ENCODE measurements around the gene PINK1.
A peak's percentile ranks its signal among the peaks of the same experiment; 100 is the strongest.
"Not testable (repeated sequence)": the region's sequence is repeated elsewhere in the genome, so short reads cannot be mapped to it uniquely, and the experiment has no call there.

PINK1 gene

DNA sequence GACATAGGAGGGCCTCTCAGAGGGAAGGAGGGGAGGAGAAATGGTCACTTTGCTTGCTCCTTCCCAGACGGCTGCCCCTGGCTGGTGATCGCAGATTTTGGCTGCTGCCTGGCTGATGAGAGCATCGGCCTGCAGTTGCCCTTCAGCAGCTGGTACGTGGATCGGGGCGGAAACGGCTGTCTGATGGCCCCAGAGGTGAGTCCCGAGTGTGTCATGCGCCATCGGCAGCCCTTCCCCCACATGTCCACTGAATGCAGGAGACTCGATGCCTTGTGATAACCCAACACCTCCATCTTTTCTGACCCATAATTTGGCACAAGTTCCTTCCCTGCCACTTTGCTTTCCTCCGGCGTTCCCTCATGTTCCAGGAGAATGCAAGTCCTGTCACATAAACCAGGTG, 15.2 kb downstream of the PINK1 start:
- no peak for DNase-seq

DNA sequence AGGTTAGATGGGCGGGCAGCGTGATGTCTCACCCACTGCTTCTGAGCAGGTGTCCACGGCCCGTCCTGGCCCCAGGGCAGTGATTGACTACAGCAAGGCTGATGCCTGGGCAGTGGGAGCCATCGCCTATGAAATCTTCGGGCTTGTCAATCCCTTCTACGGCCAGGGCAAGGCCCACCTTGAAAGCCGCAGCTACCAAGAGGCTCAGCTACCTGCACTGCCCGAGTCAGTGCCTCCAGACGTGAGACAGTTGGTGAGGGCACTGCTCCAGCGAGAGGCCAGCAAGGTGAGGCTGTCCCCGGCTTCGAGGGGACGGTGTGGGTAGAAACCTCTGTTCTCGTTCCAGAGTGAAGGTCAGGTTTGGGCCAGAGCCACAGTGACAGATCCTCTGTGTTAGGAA, 15.7 kb downstream of the PINK1 start:
- DNase-seq: no peak

DNA sequence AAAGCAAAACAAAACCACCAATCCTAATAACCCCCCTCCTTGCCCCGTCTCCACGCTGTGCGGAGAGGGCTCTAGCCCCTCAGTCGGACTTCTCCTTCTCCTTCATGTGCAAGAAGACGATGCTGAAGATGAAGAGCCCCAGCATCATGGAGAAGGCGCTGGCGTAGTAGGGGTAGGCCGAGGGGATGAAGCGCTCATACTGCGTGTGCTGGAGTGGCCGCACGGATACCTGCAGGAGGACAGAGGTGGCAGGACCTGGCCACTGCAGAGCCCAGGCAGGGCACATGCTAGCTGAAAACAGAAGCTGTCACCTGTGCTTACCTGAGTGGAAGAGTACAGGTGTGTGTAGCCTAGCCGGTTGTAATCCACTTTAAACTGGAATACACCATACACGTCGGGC, 19.0 kb downstream of the PINK1 start:
- no peak for DNase-seq

DNA sequence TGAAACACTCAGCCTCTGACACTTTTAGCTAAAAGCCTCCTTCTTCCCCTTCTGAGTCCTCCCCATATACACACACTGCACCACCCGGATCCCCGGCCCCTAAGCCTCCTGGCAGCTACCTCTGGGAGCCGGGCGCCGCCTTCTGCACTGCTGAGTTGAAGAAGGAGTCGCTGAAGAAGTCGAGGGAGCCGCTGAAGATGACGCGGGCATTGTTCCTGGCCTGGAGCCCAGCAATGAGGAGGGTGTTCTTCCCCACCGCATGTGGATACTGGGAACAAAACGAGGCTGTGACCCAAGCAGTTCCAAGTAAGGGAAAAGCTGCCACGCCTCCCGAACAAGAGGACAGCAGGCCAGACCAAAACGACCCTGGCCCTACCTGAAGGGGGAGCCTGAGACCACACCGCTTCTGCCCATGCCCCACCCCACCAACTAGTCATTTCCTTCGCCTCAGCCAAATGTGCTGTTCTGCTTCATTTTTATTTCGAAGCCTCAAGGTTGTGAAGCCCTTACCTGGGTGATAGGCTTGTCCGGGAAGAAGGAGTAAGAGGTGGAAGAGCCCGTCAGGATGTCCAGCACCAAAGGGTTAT, 20.9 kb downstream of the PINK1 start:
- DNase-seq: no peak

DNA sequence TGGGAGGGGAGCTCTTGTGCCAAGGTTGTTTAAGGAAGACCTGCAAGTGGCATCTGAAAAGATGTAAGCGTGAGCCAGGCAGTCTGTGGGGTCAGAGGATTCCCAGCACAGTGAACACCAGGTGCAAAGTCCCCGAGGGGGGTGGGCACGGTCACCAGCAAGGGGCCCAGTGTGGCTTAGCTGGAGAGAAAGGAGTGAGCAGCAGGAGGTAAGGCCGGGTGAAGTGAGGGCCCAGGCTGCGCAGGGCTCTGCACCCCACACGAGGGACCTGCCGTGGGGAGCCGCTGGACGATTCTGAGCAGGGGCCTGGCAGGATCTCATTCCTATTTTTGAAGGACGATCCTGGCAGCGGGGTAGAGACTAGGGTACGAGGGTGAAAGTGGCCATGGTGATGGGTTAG, 23.8 kb downstream of the PINK1 start:
- no peak for DNase-seq

DNA sequence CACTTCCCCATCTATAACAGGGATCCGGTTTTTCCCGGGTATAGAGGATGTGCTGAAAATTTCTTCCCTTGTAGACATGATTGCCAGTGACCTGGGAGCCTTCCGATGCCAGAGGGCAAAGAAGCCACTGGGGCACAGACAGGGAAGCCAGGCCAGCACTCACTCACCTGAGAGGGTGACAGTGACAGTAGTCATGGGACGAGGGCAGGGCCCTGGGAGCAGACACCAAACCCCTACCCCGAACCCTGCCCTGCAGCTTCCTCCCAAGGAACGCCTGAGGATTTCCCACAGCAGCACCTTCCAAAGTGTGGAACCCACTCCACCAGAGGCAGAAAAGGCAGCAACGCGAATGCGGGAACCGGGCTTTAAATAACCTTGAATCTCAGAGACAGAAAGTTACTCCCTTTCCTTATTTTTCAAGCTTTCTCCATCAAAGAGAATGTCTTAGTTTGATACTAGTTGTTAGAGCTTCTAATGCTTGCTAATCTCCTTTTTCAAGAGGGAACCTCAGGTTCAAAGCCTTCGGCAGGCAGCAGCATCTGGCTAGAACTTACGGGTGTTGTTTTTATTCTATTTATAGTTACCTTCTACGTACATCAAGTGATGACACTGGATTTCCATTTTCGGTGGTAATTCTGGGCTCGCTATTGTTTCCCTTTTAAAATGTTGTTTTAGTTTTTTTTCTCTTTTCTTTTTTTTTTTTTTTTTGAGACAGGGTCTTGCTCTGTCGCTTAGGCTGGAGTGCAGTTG, 25.1 kb downstream of the PINK1 start:
- DNase-seq: no peak

DNA sequence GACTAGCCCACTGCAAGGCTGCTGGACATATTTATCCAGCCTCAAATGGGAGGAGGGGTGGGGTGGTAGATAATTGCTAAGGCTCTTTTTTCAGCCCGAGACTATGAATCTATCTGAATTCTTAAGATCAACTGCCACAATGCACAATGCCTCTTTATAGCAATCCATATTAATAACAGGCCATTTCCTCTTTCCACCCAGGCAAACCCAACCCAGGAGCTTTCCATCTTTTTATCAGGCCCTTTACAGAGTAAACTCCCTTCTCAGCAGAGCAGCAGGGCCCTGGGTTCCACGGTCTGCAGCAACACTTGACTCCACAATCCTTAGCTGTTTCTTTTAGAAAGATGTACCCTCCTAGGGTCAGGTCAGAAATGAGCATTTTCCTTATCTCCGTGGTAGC, 27.1 kb downstream of the PINK1 start:
- DNase-seq: peak; percentile 25

DNA sequence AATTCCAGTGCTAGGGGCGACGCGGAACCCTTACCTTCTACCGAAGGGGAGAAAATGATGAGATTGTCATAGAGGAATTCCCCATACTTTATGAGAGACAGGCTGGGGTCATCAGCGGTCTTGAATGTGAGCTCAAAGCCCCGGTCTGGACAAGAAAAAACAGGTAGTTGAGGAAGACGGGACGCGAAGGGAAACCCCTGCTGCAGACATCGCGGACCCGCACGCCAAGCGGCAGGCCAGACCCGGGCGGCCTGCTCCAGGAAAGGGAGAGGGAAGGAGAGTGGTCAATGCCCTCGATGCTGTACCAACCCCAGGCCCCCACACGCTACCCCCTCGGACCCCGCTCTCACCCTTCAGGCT, 27.6 kb downstream of the PINK1 start:
- DNase-seq: no peak

DNA sequence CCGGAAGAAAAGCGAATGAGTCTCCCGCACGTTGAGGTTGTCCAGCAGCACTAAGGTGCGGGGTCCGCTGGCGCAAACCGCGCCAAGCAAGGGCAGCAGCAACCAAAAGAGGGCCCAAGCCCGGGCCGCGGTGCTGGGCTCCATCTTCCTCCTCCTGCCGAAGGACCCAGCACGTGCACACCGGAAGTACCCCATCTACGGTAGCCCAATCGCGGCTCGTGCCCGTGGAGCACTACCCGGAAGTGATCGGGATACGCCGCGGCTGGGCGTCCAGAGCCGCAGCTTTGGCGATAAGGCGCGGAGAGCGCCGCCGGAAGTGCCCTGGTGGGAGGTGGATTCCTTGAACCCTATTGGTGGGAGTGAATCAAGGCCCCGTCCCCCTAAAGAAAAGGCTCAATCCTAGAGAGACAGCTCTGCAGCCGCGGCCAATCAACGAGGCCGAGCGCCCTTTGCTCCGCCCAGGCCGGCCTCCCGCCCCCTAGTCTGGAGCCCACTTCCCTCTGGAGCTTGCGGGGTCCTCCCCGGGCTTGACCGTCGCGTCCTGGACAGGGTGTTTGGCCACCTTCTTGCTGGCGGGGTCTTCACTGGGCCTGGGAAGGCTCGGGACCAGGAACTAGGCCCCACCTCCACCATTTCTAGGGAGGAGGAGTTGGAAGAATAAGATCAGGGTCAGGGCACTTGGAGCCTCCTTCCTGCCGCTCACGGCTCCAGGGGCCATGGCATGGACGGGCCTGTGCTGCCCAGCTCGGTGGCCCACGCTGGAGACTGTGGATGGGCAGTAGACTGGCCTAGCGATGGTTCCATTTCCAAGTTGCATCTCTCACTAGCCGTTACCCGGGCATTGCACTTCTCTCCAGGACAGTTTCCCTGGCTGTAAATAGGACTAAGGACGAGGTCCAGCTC, 28.2 kb downstream of the PINK1 start, which contains the start of gene DDOST:
Gene DDOST (minus strand): TSS at position 163 of the 903 bp plus-strand sequence. CDS start 19 bp downstream, at position 144.
- peak; percentile 98 for DNase-seq

DNA sequence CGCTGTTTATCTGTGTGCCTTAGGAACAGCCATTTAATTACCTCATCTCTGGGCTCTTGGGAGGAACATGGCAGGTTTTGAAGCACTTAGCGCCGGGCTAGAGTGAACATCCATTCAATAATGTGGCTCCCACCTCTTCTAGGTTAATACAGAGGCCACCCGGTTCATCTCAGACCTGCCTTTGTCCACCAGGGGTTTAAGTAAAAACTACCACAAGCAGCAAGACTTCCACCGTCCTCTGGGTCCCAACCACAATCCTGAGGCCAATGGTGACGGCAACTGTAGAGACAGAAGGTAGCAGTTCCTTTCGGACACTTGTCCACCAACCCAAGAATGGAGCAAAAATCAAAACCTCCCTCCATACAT, 28.8 kb downstream of the PINK1 start:
- no peak for DNase-seq

DNA sequence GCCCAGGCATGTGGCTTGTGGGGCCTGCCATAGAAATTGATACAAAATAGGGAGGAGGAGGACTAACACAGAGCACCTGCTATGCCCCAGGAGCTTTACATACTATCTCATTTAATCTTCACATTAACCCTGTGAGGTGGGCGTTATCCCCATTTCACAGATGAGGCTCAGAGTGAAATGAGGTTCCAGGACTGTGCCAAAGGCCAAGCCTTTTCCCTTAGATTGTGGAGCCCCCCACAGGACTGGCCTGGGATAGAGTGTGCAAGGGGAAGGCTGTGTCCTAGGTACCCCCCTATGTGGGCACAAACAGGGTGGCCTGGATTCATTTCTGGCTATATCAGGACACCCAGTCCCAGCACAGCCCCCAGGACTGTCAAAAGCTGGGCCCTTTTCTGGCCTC, 30.1 kb downstream of the PINK1 start:
- peak; percentile 34 for DNase-seq

DNA sequence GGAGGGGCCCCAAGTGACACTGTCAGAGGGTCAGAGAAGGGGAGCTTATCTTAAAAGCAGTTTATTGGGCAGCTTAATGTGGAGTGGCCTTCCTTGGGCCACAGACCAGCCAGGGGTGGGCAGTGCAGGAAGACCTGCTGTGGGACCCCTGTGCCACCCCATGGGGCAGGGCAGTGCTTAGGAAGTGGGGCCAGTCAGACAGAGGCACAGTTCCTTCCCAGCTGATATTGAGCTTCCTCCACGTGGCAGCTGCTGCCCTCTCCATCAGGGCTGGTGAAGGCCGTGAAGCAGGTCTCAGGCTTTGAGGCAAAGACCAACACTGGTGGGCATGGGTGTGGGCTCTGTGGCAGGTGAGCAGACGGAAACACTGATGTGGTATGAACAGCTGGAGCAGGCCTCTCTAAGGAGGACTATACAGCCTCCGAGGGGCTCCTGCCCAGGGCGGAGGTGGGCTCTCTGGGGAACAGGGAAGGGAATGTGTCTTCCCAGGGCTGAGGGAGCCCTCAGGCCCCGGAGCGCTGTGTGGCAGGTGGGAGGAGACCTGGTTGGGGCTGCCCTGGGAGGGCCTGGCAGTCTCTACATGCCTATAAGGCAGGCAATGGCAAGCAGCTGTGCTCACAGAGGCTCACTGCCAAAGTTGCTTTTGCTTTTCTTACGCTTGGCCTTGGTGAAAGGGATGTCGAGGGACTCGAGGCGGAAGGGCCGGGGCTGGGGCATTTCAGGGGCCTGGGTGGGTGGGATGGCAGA, 30.9 kb downstream of the PINK1 start:
- no peak for DNase-seq

DNA sequence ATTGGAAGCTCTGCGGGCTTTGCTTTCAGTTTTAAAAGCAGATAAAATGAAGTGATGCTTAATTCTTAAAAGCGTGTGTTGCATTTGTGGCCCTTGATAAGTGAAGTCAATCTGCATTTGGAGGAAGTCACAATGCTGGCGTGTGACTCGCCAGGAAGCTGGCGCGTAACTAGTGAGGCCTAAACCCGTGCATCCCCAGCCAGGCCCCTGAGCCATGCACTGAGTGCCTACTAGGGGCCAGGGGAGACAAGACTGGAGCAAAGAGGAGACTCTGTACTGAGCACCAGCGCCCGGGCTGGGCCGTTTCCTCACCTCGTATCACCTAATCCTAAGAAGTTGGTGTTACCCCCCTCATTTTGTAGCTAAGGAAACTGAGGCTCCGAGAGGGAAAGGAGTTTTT, 32.5 kb downstream of the PINK1 start:
- no peak for DNase-seq

DNA sequence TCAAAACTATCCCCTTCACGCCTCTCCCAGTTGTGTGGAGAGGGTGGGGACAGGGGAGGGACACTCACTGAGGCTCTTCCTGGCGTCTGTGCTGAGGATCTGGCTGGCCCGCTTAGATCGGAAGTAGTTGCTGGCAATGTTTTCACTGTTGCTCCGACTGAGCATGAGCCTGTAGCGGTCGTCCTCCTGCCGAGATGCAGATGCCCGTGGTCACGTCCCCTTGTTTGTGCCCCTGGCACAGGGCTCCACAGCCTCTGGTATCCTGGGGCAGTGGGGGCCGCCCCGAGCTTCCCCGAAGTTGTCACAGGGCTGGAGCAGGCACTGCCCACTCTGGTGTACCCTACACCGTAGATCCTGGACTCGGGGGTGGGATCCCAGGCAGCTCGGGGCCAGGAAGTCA, 32.9 kb downstream of the PINK1 start:
- DNase-seq: no peak

DNA sequence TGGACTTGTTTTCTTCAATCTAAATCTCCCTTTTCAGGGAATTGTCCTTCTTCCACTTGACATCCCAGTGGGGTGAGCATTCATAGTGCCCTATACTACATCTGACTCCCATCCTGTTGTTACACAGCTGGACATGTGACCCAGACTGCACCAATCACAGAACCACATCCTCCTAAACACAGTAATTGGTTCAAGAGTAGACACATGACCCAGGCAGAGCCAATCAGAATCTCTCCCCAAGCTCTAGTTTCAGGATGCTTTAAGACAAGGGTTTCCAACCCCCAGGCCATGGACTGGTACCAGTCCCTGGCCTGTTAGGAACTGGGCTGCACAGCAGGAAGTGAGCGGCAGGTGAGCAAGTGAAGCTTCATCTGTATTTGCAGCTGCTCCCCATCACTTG, 33.5 kb downstream of the PINK1 start:
- peak; percentile 49 for DNase-seq

DNA sequence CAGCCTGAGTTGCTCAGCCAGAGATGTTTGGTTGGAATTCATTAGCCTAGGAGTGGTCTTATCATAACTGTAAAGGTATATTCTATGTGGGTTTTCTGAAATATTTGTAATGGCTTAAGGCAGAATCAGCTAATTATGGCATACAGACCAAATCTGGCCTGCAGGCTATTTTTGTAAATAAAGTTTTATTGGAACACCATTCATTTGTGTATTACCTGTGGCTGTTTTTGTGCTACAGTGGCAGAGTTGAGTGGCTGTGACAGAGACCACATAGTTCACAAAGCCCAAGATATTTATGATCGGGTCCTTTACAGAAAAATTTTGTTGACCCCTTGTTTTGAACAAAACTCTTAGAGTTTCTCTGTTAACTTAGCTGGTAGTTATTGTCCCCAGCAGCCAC, 35.3 kb downstream of the PINK1 start:
- DNase-seq: no peak

DNA sequence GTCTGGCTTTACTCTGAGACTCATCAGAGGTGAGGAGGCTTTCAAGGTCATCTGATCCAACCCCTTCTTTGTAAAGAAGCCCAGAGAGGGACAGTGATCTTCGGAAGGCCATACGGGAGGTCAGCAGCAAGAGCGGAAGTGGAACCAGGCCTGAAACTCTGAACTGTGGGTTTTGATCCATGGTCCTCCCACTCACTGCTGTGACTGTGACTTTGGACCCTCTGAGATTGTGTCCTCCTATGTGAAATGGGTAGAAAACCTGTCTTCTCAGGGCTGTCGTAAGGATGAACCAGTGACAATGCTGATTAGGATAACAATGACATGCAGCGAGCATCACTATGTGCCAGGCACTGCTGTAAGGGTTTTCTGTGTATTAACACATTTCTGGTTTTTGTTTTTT, 37.7 kb downstream of the PINK1 start:
- DNase-seq: no peak

DNA sequence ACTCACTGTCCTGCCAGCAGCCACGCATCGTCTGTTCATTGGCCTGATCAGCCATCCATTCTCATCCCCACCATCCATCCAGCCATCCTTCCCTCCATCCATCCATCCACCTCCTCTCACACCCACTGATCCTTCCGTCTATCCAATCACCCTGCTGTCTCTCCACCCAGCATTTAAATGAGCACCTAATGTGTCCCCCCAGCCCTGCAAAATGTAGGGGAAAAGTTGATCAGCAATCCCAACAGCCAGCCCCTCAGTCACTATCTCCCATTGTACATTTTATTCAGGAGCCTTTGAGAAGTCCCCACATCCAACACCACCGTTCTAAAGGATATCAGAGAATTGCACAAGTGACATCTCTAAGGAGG, 39.0 kb downstream of the PINK1 start:
- no peak for DNase-seq

DNA sequence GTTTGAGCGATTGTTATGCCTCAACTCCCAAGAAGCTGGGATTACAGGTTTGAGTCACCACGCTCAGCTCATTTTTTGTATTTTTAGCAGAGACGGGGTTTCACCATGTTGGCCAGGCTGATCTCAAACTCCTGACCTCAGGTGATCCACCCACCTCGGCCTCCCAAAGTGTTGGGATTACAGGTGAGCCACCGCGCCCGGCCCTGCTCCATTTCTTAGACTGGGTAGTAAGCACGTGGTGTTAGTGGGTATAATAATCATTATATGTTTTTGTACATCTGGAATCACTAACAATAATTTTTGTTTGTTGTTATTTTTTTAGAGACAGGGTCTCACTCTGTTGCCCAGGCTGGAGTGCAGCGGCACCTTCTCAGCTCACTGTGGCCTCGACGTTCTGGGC, 40.4 kb downstream of the PINK1 start:
- DNase-seq: not testable (repeated sequence)

DNA sequence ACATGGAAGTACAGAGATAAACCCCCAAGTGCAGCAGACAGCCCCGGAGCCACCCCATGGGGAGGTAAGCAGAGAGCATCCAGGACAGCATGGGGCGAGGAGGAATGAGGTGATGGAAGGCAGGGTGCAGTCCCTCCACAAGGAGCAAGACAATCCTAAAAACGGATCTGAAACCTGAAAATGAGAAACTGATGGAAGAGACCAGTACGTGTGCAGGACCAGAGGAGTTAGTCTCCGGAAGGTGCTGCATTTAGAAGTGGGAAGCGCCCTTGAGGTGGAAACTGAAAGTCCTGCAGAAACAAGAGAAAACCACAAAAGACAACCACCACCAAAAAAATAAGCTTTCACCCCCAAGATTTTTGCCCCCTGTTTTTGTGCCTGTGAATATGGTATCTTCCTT, 45.3 kb downstream of the PINK1 start:
- DNase-seq: no peak

DNA sequence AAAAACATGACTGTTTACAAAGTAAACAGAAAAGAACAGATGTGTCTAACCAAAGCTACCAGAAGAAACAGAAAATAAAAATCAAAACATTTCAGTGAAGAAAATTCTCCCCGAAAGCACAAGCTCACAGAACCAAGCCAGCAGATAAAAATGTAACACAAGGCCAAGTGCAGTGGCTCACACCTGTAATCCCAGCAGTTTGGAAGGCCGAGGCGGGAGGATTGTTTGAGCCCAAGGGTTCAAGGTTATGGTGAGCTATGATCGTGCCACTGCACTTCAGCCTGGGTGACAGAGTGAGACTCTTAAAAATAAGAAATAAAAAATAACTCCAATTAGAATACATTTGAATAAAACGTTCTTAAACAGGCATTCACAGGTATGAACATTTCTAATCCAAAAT, 47.0 kb downstream of the PINK1 start:
- DNase-seq: no peak

DNA sequence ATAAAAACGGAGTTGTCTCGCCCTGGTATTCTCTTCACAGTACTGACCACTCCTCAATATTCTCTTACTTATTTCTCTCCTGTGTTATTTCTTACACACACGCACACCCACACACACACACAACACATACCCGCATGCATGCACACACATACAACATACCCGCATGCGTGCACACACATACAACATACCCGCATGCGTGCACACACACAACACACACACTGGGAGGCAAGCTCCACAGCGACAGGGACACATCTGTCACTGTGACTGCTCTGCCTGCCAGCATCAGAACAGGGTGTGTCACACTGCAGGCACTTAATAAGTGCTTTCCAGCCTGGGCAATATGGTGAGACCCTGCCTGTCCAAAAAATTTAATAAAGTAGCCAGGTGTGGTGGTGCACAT, 48.7 kb downstream of the PINK1 start:
- no peak for DNase-seq

DNA sequence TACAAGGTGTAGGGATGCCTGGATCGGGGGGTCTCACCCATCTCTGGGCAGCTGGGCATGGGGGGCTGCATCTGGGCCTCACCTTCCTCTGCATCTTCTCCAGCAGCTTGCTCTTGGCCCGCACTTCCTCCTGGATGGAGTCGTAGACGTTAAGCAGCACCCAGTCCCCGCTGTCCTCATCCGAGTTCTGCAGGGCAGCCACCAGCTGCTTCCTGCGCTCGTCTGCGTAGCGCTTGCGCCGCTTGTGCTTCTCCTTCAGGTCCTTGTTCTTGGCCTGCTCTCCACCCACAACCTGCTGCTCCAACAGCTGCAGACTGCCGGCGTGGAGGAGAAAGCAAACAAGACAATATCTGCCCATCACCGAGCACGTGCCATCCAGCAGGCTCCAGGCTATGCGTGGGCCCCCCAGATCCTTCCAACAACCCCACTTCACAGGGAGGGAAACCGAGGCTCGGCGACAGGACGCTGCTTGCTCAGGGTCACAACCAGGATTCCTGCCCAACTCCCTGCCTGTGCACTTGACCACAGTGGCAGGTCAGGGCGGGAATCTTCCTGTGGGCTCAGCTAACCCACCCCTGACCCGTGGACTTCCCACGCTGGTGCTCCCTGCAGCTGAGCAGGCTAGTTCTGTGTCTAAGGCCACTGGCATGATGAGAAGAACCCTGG, 49.4 kb downstream of the PINK1 start:
- no peak for DNase-seq

Data from hematopoietic multipotent progenitor cell treated with erythropoietin and hydrocortisone succinate and interleukin-3 and kit ligand, for 8 days (in vitro differentiated cells).